ENCODE data around the gene MAP3K8.

- TF ChIP-seq POLR2AphosphoS5 (IDR thresholded peaks at IDR 0.05; ENCODE audit: low read depth, low read length), result no peak
- no peak for TF ChIP-seq FOXP2 (optimal IDR thresholded peaks at IDR 0.05; ENCODE audit: borderline replicate concordance, extremely low read depth, extremely low read length, insufficient read depth)
- no peak for TF ChIP-seq TAF1 (IDR thresholded peaks at IDR 0.05; ENCODE audit: borderline replicate concordance, insufficient read depth, low read length)
Measured at GRCh38 chr10:30445711-30446110, 11.7 kb downstream of the MAP3K8 start.
